Psoas muscle (tissue), 8 donors: ENCODE measurements around the gene CHRND. TPM values are rescaled to one million over a fixed set of nuclear protein-coding genes. Genes with fewer than 3 reads are reported as not detected.

Experiments
- ATAC-seq, 4 donors: fragments of 200-7000 bp; cut with Tn5 transposase; one replicate each; pipeline ENCODE4 v1.9.1; 2020; ENCODE audit warnings: moderate library complexity in 3 of 4, mild to moderate bottlenecking in 2 of 4
- DNase-seq, 2 donors: peaks; one replicate each; pipeline ENCODE4 v3.0.0-alpha.2; 2020
- H3K27ac ChIP-seq: fragments of 200-600 bp; one replicate; pipeline ENCODE4 v1.8.0; 2022
- H3K27me3 ChIP-seq, 3 donors: fragments of 200-600 bp in 1 of 3; one replicate each; pipeline versions ENCODE4 v1.6.1 to v1.8.0; 2013 to 2022; ENCODE audit warnings: low read length in 2 of 3, mild to moderate bottlenecking in 2 of 3, moderate library complexity in 1 of 3; ENCODE audit not compliant: insufficient read depth in 3 of 3
- H3K36me3 ChIP-seq, 2 donors: fragments of 200-600 bp in 1 of 2; one replicate each; pipeline versions ENCODE4 v1.6.1 to v1.8.0; 2013 to 2022; ENCODE audit warnings: low read depth in 1 of 2, mild to moderate bottlenecking in 1 of 2, moderate library complexity in 1 of 2; ENCODE audit not compliant: insufficient read depth in 1 of 2
- H3K4me1 ChIP-seq: fragments of 200-600 bp; one replicate; pipeline ENCODE4 v1.8.0; 2022
- H3K4me3 ChIP-seq: fragments of 200-600 bp; one replicate; pipeline ENCODE4 v1.8.0; 2022; ENCODE audit warnings: mild to moderate bottlenecking
- H3K9me3 ChIP-seq: fragments of 200-600 bp; one replicate; pipeline ENCODE4 v1.8.0; 2022
- WGBS, 3 donors: extraction: QIAGEN DNeasy Blood & Tissue Kit; methylation state at CpG; one replicate each; pipeline versions ENCODE4 v1.1.6 to v1.1.7; 2013; 5-methylcytosine and 5-hydroxymethylcytosine counted together
- intact Hi-C, 2 donors: fragments of 100-400 bp; cut with DNase I; formaldehyde crosslinking; loops; one replicate each; pipeline versions ENCODE4 v1.11.0 to v1.14.2; 2022
- polyA plus RNA-seq, 3 donors: library from polyadenylated mRNA; stranded (reverse); fragments of 200-250 nt; gene quantifications; one replicate each; pipeline ENCODE4 v1.2.3, GENCODE V29; 2013
- total RNA-seq, 4 donors: library from RNA; stranded (reverse); fragmentation: NEBNext Ultra II Directional in 2 of 4; extraction: Animal tissue kit (Norgen Biotek cat#: 25700) in 2 of 4; gene quantifications; one replicate each; pipeline versions ENCODE4 v1.2.1 to v1.2.4, GENCODE V29; 2021 to 2023
- TF ChIP-seq, protein P1 (sequence below): fragments of 200-600 bp; IDR thresholded peaks from one replicate; pipeline ENCODE4 v1.8.0; 2022; ENCODE audit warnings: antibody characterized with exemption
- donor health status: healthy with polysubstance abuse.
- donor health status: DM: no; HTN: no; CAD: no; lungs with moderate emphysema.
- donor health status: Bipolar disorder and iron deficiency.
- donor health status: healthy.
- donor health status: DM: yes; HTN: yes; CAD: no.
- donor health status: DM: no; HTN: no; CAD: no.
- donor health status: DM: no; HTN: no; CAD: no.
- donor health status: DM: yes; HTN: yes; CAD: no.

Gene CHRND
- total and polyA plus RNA-seq, 7 donors: 6.5 to 300 (median 58.8) TPM

GRCh38 chr2:232527905-232528470 is 2.0 kb downstream of the CHRND start:
- DNase-seq (peak in 1 of 2 donors; percentile 34), ATAC-seq (no peak)
- H3K4me3 ChIP-seq: peak overlapping the region; percentile 81
- TF ChIP-seq, protein P1, sequence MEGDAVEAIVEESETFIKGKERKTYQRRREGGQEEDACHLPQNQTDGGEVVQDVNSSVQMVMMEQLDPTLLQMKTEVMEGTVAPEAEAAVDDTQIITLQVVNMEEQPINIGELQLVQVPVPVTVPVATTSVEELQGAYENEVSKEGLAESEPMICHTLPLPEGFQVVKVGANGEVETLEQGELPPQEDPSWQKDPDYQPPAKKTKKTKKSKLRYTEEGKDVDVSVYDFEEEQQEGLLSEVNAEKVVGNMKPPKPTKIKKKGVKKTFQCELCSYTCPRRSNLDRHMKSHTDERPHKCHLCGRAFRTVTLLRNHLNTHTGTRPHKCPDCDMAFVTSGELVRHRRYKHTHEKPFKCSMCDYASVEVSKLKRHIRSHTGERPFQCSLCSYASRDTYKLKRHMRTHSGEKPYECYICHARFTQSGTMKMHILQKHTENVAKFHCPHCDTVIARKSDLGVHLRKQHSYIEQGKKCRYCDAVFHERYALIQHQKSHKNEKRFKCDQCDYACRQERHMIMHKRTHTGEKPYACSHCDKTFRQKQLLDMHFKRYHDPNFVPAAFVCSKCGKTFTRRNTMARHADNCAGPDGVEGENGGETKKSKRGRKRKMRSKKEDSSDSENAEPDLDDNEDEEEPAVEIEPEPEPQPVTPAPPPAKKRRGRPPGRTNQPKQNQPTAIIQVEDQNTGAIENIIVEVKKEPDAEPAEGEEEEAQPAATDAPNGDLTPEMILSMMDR: no peak
- no peaks in the 10 kb centered on the region for H3K9me3 ChIP-seq
- intact Hi-C loops: loop anchor here in 1 of 2 donors (2.0 kb wide), 2 partner anchors 21 to 41 kb away; no protein-coding TSS in a partner anchor
- peaks cover 0 to 37% of the 10 kb centered on the region in 2 donors for H3K36me3 ChIP-seq
- peak overlapping the region; percentile 98 for H3K27ac ChIP-seq
- peaks cover 0 to 8% (median 0%) of the 10 kb centered on the region in 3 donors for H3K27me3 ChIP-seq
- WGBS, 3 donors: 64 to 84% (median 66%) methylated on average over 6 of the region's 6 CpGs
- H3K4me1 ChIP-seq: peaks cover 43% of the 10 kb centered on the region

GRCh38 chr2:232528746-232529460 is 2.9 kb downstream of the CHRND start:
- 26 to 70% (median 39%) methylated on average over 11 of the region's 11 CpGs for WGBS, 3 donors
- ATAC-seq (peak; percentile 21 to 45 (median 31)), DNase-seq (peak in 1 of 2 donors; percentile 74)
- Histone ChIP-seq H3K4me1 (peaks cover 37% of the 10 kb centered on the region), H3K9me3 (no peaks in the 10 kb centered on the region), H3K36me3 (peaks cover 0 to 46% of the 10 kb centered on the region in 2 donors), H3K4me3 (peak overlapping the region; percentile 81), H3K27me3 (peaks cover 0 to 1% (median 0%) of the 10 kb centered on the region in 3 donors), H3K27ac (peak overlapping the region; percentile 98)
- TF ChIP-seq, protein P1: no peak
- intact Hi-C loops: no loop called here

- no peaks in the 10 kb centered on the region for H3K27me3 ChIP-seq
- 88 to 92% (median 89%) methylated on average over 17 of the region's 17 CpGs for WGBS, 3 donors
- H3K4me1 ChIP-seq: peaks cover 29% of the 10 kb centered on the region
- H3K27ac ChIP-seq: peak overlapping the region; percentile 98
- no peak overlapping the region for H3K4me3 ChIP-seq
- TF ChIP-seq, protein P1: no peak
- intact Hi-C loops: loop anchor here in 1 of 2 donors (1.0 kb wide), 1 partner anchor 12 kb away; no protein-coding TSS in a partner anchor
- H3K36me3 ChIP-seq: peaks cover 0 to 57% of the 10 kb centered on the region in 2 donors
- DNase-seq (peak in 1 of 2 donors; percentile 49), ATAC-seq (no peak)
- H3K9me3 ChIP-seq: no peaks in the 10 kb centered on the region
These were observed 4.0 kb downstream of the CHRND start for GRCh38 chr2:232529806-232530547.

GRCh38 chr2:232530626-232531260 is 4.8 kb downstream of the CHRND start:
- peak in 1 of 2 donors; percentile 31 for DNase-seq
- ATAC-seq: no peak
- intact Hi-C loops: loop anchor here in 1 of 2 donors (1.0 kb wide), 1 partner anchor 12 kb away; no protein-coding TSS in a partner anchor
- Histone ChIP-seq H3K27me3 (no peaks in the 10 kb centered on the region), H3K4me3 (no peak overlapping the region), H3K4me1 (peaks cover 22% of the 10 kb centered on the region), H3K9me3 (no peaks in the 10 kb centered on the region), H3K36me3 (peaks cover 0 to 65% of the 10 kb centered on the region in 2 donors), H3K27ac (no peak overlapping the region)
- TF ChIP-seq, protein P1: no peak
- 87 to 91% (median 88%) methylated on average over 9 of the region's 9 CpGs for WGBS, 3 donors
